Measurements from ENCODE around the gene ALPP.
"Not testable (repeated sequence)": the region's sequence is repeated elsewhere in the genome, so short reads cannot be mapped to it uniquely, and the experiment has no call there.

ALPP gene

GRCh38 chr2:232410238-232410900 lies 31.8 kb downstream of the ALPP start:
- no peak for DNase-seq

GRCh38 chr2:232411901-232412629 lies 33.5 kb downstream of the ALPP start:
- no peak for DNase-seq

DNA sequence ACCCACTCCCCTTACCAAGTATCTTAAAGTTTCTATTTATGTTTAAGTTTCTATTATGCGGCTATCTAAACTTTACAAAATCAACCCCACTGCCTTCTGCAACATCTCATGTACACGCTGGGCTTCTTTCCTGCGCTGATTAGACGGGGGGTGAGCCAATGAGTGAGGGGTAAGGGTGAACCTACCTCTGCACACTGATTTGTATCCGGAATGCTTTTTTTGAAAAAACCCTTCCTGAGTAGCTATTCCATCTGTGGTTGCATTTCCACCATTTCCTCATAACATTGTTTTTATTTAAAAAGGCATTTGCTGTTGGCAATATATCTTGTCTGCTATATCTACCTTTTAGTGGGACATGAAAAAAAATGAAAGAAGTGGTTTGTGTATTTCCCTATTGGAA lies 34.4 kb downstream of the ALPP start:
- DNase-seq = no peak

DNA sequence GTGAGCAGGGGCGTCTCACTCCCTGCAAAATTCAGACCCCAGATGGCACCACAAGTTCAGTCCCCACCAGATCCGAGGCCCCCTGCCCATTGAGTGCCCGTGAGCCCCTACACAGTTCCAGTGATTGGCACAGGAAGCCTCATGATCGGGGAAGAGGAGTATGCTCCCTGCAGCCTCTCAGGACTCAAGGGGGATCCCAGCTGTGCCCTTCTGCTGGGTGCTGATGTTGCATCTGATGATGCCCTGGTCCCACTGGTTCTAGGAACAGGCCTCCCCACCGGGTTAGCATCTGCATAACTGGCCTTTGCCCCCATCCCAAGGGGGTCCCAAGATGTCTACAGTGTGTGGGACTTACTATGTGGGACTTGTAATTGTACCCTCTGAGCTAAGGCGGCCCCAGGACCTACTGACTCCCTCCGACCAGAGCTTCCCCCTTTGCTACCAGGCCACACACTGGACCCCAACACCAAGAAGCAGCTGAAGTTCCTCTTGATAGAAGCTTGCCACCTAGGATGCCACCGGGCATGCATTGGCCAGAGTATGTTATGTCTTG lies 36.7 kb downstream of the ALPP start:
- DNase-seq = no peak

- no peak for DNase-seq
Measured at GRCh38 chr2:232415736-232416520, 37.4 kb downstream of the ALPP start.

GRCh38 chr2:232416521-232417470 lies 38.2 kb downstream of the ALPP start:
- DNase-seq = no peak

GRCh38 chr2:232417489-232417888 lies 38.9 kb downstream of the ALPP start:
- DNase-seq = no peak

- no peak for DNase-seq
Measured at GRCh38 chr2:232418056-232418455, 39.5 kb downstream of the ALPP start.

GRCh38 chr2:232418466-232419244 lies 40.1 kb downstream of the ALPP start:
- DNase-seq = no peak

GRCh38 chr2:232419245-232420072 lies 40.9 kb downstream of the ALPP start:
- no peak for DNase-seq

GRCh38 chr2:232420073-232420454 lies 41.5 kb downstream of the ALPP start:
- no peak for DNase-seq

- no peak for DNase-seq
Measured at GRCh38 chr2:232420463-232421188, 42.1 kb downstream of the ALPP start.

- DNase-seq = no peak
Measured at GRCh38 chr2:232421189-232421785, 42.7 kb downstream of the ALPP start.

GRCh38 chr2:232422051-232422450 lies 43.5 kb downstream of the ALPP start:
- DNase-seq = no peak

DNA sequence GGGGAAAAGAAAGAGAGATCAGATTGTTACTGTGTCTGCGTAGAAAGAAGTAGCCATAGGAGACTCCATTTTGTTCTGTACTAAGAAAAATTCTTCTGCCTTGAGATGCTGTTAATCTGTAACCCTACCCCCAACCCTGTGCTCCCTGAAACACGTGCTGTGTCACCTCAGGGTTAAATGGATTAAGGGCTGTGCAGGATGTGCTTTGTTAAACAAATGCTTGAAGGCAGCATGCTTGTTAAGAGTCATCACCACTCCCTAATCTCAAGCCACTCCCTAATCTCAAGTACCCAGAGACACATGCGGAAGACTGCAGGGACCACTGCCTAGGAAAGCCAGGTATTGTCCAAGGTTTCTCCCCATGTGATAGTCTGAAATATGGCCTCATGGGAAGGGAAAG lies 44.4 kb downstream of the ALPP start:
- not testable (repeated sequence) for DNase-seq

DNA sequence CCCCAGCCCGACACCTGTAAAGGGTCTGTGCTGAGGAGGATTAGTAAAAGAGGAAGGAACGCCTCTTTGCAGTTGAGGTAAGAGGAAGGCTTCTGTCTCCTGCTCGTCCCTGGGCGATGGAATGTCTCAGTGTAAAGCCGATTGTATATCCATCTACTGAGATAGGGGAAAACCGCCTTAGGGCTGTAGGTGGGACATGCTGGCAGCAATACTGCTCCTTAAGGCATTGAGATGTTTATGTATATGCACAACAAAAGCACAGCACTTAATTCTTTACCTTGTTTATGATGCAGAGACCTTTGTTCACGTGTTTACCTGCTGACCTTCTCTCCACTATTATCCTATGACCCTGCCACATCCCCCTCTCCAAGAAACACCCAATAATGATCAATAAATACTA lies 44.9 kb downstream of the ALPP start:
- DNase-seq = not testable (repeated sequence)

GRCh38 chr2:232431705-232432590 lies 53.4 kb downstream of the ALPP start:
- no peak for DNase-seq
